Kidney (tissue), 22 donors: ENCODE measurements around the gene ZNF584. TPM values are rescaled to one million over a fixed set of nuclear protein-coding genes. Genes with fewer than 3 reads are reported as not detected.
A peak's percentile ranks its signal among the peaks of the same experiment; 100 is the strongest.

Experiments
- DNase-seq, 5 donors: peaks; one replicate each; pipeline ENCODE4 v3.0.0-alpha.2; 2013 to 2020
- FAIRE-seq: peaks from 2 replicates; lab custom pipeline; 2012; peaks lifted over from hg19 to GRCh38; lab: Jason Lieb, UNC
- H3K27ac ChIP-seq, 2 donors: one replicate each; pipeline ENCODE4 v1.7.0; 2013; ENCODE audit warnings: low read depth in 2 of 2, low read length in 2 of 2, inconsistent platforms in 1 of 2
- H3K27me3 ChIP-seq: one replicate; pipeline ENCODE4 v1.7.1; 2013; ENCODE audit warnings: low read length, inconsistent platforms; ENCODE audit not compliant: control insufficient read depth, insufficient read depth
- H3K36me3 ChIP-seq, 3 donors: one replicate each; pipeline versions ENCODE4 v1.7.0 to v1.7.1; 2013; ENCODE audit warnings: low read length in 3 of 3, control low read depth in 1 of 3, inconsistent platforms in 1 of 3; ENCODE audit not compliant: insufficient read depth in 3 of 3, control insufficient read depth in 2 of 3
- H3K4me1 ChIP-seq, 3 donors: one replicate each; pipeline versions ENCODE4 v1.7.0 to v1.7.1; 2013; ENCODE audit warnings: low read length in 3 of 3, inconsistent platforms in 1 of 3, low read depth in 1 of 3; ENCODE audit not compliant: control insufficient read depth in 2 of 3, insufficient read depth in 2 of 3
- H3K4me3 ChIP-seq, 3 donors: one replicate each; pipeline versions ENCODE4 v1.7.0 to v1.8.1; 2013; ENCODE audit warnings: low read length in 3 of 3, control low read depth in 1 of 3, inconsistent platforms in 1 of 3
- H3K9ac ChIP-seq, 3 donors: one replicate each; pipeline versions ENCODE4 v1.7.0 to v1.7.1; 2013; ENCODE audit warnings: low read length in 3 of 3, control low read depth in 1 of 3, inconsistent platforms in 1 of 3
- H3K9me3 ChIP-seq, 3 donors: one replicate each; pipeline versions ENCODE4 v1.7.0 to v1.7.1; 2013; ENCODE audit warnings: low read length in 3 of 3, control low read depth in 1 of 3, inconsistent platforms in 1 of 3; ENCODE audit not compliant: control insufficient read depth in 2 of 3, insufficient read depth in 1 of 3
- intact Hi-C: fragments of 100-400 bp; cut with DNase I; formaldehyde crosslinking; loops from one replicate; pipeline ENCODE4 v1.11.1; 2022
- long read RNA-seq, 10 donors: library from polyadenylated mRNA in 1 of 10; unstranded in 1 of 10; transcript quantifications; one replicate each; pipeline ENCODE4 v2.0.0 and lab custom pipeline, GENCODE V29; 2021 to 2026
- polyA plus RNA-seq: library from polyadenylated mRNA; stranded (reverse); fragments of 350-450 nt; fragmentation: Illumina TruSeq; extraction: RNeasy Lipid Tissue Mini Kit (QIAGEN cat#74804); gene quantifications from one replicate; pipeline ENCODE4 v1.2.3, GENCODE V29; 2014; ENCODE audit warnings: low read depth, low replicate concordance; ENCODE audit not compliant: insufficient read depth
- total RNA-seq: library from RNA; stranded (reverse); fragmentation: NEBNext Ultra II Directional; extraction: Animal tissue kit (Norgen Biotek cat#: 25700); gene quantifications from one replicate; pipeline ENCODE4 v1.2.1, GENCODE V29; 2021
- TF ChIP-seq, protein P1 (sequence below): IDR thresholded peaks from 3 replicates; pipeline ENCODE4 v1.5.1; 2012; ENCODE audit warnings: mild to moderate bottlenecking, moderate library complexity, borderline replicate concordance; ENCODE audit not compliant: insufficient read depth; ENCODE audit errors: extremely low read depth
- donor health status: control.
- donor health status: control.
- donor health status: control.
- donor health status: control.
- donor health status: control.
- donor health status: DM: yes; HTN: yes; CAD: no.
- donor health status: Normal renal cell carcinoma (clear cell type).

The ZNF584 gene
- 13.0 TPM for total RNA-seq
- 6.2 TPM for polyA plus RNA-seq
- long read RNA-seq, donor 1, transcript ZNF584-208 (1 exons, 2,709 nt), result major isoform, 10 of 12 reads
- long read RNA-seq, donor 1, partial matches to known transcripts, result 0 of 12 reads
- long read RNA-seq, donor 1, other reads (novel, unspliced or antisense), result 0 of 12 reads
- long read RNA-seq, donor 2, transcript ZNF584-208 (1 exons, 2,709 nt), result major isoform, 7 of 8 reads
- long read RNA-seq, donor 2, partial matches to known transcripts, result 0 of 8 reads
- long read RNA-seq, donor 2, other reads (novel, unspliced or antisense), result 0 of 8 reads
- long read RNA-seq, donor 3, transcript ZNF584-208 (1 exons, 2,709 nt), result major isoform, 12 of 14 reads
- long read RNA-seq, donor 3, partial matches to known transcripts, result 0 of 14 reads
- long read RNA-seq, donor 3, other reads (novel, unspliced or antisense), result 0 of 14 reads
- long read RNA-seq, donor 4, transcript ZNF584-208 (1 exons, 2,709 nt), result major isoform, 7 of 10 reads
- long read RNA-seq, donor 4, partial matches to known transcripts, result 0 of 10 reads
- long read RNA-seq, donor 4, other reads (novel, unspliced or antisense), result 0 of 10 reads
- long read RNA-seq, donor 5, partial matches to known transcripts, result 0 of 2 reads
- long read RNA-seq, donor 5, other reads (novel, unspliced or antisense), result 0 of 2 reads
- long read RNA-seq, donor 6, partial matches to known transcripts, result 0 of 5 reads
- long read RNA-seq, donor 6, other reads (novel, unspliced or antisense), result 0 of 5 reads
- long read RNA-seq, donor 7, partial matches to known transcripts, result 0 of 4 reads
- long read RNA-seq, donor 7, other reads (novel, unspliced or antisense), result 3 of 4 reads
- long read RNA-seq, donor 8, transcript ZNF584-208 (1 exons, 2,709 nt), result major isoform, 6 of 6 reads
- long read RNA-seq, donor 8, partial matches to known transcripts, result 0 of 6 reads
- long read RNA-seq, donor 8, other reads (novel, unspliced or antisense), result 0 of 6 reads
- long read RNA-seq, donor 9, partial matches to known transcripts, result 0 of 3 reads
- long read RNA-seq, donor 9, other reads (novel, unspliced or antisense), result 0 of 3 reads
- long read RNA-seq, donor 10, transcript ZNF584-208 (1 exons, 2,709 nt), result major isoform, 9 of 10 reads
- long read RNA-seq, donor 10, partial matches to known transcripts, result 0 of 10 reads
- long read RNA-seq, donor 10, other reads (novel, unspliced or antisense), result 0 of 10 reads

DNA sequence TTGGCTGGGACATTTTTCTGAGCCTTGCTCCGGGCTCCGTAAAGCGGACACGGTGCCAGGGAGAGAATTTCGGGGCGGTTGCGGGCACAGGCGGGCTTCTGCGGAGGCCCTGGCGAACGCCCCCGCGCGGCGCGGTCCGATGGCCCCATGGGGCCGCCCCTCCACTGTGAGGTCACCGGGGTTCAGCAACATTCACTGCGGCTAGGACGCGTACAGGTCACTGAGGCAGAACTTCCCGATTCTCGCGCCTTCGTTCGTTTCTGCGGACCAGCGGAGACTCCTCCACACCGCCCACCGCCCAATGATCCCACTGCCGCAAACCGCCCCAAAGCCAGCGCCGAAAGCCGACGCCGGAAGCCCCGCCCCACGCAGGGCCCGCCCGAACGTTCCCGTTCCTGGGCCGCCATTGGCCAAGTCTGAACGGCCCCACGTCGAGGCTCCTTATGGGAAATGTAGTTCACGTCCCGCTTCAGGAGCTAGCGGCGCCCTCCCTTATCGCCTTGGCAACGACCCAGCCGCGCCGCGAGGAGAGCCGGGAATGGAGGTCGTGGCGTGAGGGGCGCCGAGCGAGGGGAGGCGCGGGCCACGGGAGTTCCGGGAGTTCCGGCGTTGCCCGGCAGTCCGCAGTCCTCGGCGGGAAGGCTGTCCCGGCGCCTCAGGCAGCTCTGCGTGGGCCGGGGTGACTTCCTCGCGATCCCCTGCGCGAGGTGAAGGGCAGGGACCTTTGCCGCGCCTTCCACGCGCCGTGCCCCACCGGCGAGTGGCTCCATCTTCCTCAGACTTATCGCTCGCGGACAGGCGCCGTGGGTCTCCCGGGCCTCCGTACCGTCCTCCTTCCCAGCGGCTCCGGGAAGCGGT, at the start of gene ZNF584:
TSS of gene ZNF584 (plus strand) at position 498 of the 858 bp plus-strand sequence. CDS start 499 bp downstream, outside the sequence.
- Histone ChIP-seq H3K27me3 (no peaks in the 10 kb centered on the region), H3K9me3 (no peaks in the 10 kb centered on the region), H3K9ac (peak within 1 kb of the TSS; percentile 61 to 97 (median 81)), H3K27ac (peak within 1 kb of the TSS; percentile 90 to 96), H3K4me3 (peak within 1 kb of the TSS; percentile 66 to 92 (median 88)), H3K4me1 (peaks cover 4 to 24% (median 12%) of the 10 kb centered on the region in 3 donors), H3K36me3 (no peaks in the 10 kb centered on the region)
- DNase-seq (peak; percentile 97 to 99 (median 98)), FAIRE-seq (no peak)
- intact Hi-C loops, result no loop called here
- TF ChIP-seq, protein P1, sequence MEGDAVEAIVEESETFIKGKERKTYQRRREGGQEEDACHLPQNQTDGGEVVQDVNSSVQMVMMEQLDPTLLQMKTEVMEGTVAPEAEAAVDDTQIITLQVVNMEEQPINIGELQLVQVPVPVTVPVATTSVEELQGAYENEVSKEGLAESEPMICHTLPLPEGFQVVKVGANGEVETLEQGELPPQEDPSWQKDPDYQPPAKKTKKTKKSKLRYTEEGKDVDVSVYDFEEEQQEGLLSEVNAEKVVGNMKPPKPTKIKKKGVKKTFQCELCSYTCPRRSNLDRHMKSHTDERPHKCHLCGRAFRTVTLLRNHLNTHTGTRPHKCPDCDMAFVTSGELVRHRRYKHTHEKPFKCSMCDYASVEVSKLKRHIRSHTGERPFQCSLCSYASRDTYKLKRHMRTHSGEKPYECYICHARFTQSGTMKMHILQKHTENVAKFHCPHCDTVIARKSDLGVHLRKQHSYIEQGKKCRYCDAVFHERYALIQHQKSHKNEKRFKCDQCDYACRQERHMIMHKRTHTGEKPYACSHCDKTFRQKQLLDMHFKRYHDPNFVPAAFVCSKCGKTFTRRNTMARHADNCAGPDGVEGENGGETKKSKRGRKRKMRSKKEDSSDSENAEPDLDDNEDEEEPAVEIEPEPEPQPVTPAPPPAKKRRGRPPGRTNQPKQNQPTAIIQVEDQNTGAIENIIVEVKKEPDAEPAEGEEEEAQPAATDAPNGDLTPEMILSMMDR, result no peak

DNA sequence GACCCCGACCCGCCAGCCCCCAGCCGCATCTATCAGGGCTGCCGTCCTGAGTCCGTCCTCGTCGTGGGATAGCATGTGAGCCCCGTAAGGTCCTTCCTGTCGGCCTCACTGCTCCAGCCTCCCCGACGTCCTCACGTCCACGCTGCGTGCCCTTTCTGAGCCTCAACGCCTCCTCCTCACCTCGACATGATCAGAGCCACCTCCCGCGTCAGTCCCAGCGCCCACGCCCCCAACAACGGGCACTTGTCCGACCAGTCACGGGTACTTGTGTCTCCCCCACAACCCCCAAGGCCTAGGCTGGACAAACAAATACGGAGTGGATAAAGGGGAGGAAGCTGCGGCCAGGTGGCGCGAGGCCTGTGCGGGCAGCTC, 46.6 kb upstream of the ZNF584 start:
- Histone ChIP-seq H3K27ac (peak overlapping the region; percentile 87 to 96), H3K4me3 (peak overlapping the region; percentile 95 to 96 (median 96)), H3K4me1 (peaks cover 0 to 1% (median 0%) of the 10 kb centered on the region in 3 donors), H3K36me3 (no peaks in the 10 kb centered on the region), H3K27me3 (no peaks in the 10 kb centered on the region), H3K9ac (peak overlapping the region; percentile 83 to 94 (median 92)), H3K9me3 (no peaks in the 10 kb centered on the region)
- FAIRE-seq (no peak), DNase-seq (peak in 4 of 5 donors; percentile 65 to 91 (median 80))
- intact Hi-C loops, result no loop called here
- TF ChIP-seq, protein P1, result no peak
